BE2C (cell line): Measurements from ENCODE around the gene SNX9.
A peak's percentile ranks its signal among the peaks of the same experiment; 100 is the strongest.

Experiments used
- DNase-seq: peaks from one replicate; pipeline ENCODE4 v3.0.0-alpha.2; 2020
- H3K27me3 ChIP-seq: fragments of 250-450 bp; sonication (Bioruptor Pico); 2 replicates; pipeline ENCODE4 v1.5.1; 2020; ENCODE audit warnings: mild to moderate bottlenecking
- H3K36me3 ChIP-seq: fragments of 250-450 bp; sonication (Bioruptor Pico); 2 replicates; pipeline ENCODE4 v1.5.1; 2020; ENCODE audit warnings: mild to moderate bottlenecking
- H3K4me1 ChIP-seq: fragments of 250-450 bp; sonication (Bioruptor Pico); 2 replicates; pipeline ENCODE4 v1.5.1; 2020
- H3K4me3 ChIP-seq: 2 replicates; pipeline ENCODE4 v1.5.1; 2011; ENCODE audit warnings: low read depth, low read length
- H3K9me3 ChIP-seq: fragments of 250-450 bp; sonication (Bioruptor Pico); 2 replicates; pipeline ENCODE4 v1.5.1; 2020
- TF ChIP-seq, protein P1 (sequence below): IDR thresholded peaks from 2 replicates; pipeline ENCODE4 v1.5.1; 2012; ENCODE audit warnings: mild to moderate bottlenecking, low read depth, low read length

SNX9 gene

DNA sequence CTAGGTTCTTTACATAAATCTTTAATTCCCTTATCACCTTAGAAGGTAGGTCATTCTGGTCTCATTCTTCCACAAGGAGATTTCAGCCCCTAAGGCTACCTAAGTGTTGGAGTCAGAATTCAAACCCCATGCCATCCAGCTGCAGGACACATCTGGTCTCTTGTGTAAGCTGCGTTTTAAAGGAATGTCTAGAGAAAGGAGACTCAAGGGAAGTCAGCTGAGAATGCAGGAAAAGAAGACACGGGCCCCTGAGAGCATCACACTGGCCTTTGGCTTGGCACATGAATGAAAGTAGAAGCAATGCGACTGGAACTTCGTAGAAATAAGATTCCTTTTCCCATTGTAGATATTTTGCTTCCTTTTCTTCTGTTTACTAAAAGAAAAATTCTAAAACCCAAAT, 82.0 kb downstream of the SNX9 start:
- Histone ChIP-seq H3K4me1 (peaks cover 14% of the 10 kb centered on the region), H3K27me3 (no peaks in the 10 kb centered on the region), H3K4me3 (no peak overlapping the region), H3K36me3 (no peaks in the 10 kb centered on the region; the same call in 1 of the 2 replicates), H3K9me3 (no peaks in the 10 kb centered on the region)
- DNase-seq, result no peak
- TF ChIP-seq, protein P1, sequence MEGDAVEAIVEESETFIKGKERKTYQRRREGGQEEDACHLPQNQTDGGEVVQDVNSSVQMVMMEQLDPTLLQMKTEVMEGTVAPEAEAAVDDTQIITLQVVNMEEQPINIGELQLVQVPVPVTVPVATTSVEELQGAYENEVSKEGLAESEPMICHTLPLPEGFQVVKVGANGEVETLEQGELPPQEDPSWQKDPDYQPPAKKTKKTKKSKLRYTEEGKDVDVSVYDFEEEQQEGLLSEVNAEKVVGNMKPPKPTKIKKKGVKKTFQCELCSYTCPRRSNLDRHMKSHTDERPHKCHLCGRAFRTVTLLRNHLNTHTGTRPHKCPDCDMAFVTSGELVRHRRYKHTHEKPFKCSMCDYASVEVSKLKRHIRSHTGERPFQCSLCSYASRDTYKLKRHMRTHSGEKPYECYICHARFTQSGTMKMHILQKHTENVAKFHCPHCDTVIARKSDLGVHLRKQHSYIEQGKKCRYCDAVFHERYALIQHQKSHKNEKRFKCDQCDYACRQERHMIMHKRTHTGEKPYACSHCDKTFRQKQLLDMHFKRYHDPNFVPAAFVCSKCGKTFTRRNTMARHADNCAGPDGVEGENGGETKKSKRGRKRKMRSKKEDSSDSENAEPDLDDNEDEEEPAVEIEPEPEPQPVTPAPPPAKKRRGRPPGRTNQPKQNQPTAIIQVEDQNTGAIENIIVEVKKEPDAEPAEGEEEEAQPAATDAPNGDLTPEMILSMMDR, result no peak

DNA sequence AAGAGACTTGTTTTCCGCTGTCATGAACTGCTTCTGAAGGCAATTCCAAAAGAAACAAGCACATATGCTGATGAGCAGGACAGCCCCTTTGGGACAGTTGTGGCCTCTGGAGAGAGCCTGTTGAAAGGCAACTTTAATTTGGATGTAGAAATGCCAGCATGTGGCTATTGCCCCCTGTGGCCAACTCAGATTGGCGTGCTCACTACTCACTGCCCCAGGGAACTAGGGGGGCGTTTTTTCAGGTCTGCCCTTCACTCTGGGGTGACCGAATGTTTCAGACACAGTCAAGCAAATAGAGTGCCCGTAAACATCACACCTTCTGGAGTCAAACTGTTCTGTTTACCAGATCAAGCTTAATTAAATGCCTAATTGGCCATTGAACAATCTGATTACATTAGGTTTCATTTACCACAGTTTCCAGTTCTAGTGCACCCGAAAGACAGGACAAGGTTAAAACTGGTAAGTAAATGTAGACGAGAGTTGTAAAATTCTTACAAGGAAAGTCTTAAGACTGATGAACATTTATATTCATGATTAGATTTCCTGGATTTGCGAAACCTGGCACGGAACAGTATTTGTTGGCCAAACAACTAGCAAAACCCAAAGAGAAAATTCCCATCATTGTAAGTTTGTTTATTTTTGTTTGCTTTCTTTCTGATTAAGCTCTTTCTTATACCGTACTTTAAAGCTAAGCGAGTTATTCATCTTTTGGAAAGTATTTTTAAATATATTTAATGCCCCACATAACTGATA, 82.7 kb downstream of the SNX9 start:
- no peaks in the 10 kb centered on the region; the same call in 1 of the 2 replicates for H3K36me3 ChIP-seq
- no peaks in the 10 kb centered on the region for H3K27me3 ChIP-seq
- peaks cover 8% of the 10 kb centered on the region; the same call in 1 of the 2 replicates for H3K4me1 ChIP-seq
- TF ChIP-seq, protein P1, result peak; percentile 36; the same call in 1 of the 2 replicates
- no peaks in the 10 kb centered on the region for H3K9me3 ChIP-seq
- H3K4me3 ChIP-seq, result no peak overlapping the region
- DNase-seq, result no peak

DNA sequence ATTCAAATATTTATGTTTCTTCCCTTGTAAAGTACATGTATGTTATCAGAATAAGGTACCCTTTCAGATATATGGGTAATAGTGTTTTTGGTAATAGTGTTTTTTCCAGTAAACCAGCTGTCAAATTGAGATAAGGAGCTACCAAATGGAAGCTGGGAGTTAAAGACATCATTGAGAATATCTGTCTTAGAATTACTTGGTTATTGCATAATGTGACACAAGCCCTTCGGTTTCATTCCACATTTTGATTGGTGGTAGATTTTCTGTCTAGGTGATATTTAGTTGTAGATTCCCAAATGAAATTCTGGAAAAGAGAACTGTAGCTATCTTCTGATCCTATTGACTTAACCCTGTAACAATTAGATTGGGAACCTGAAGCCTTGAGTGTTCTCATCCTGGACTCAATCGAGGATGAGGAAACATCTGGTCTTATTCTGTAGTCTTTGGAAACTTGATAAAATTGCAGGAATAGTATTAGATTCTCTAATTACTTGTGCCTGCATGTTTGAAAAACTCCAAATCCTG, 83.6 kb downstream of the SNX9 start:
- Histone ChIP-seq H3K27me3 (no peaks in the 10 kb centered on the region), H3K9me3 (no peaks in the 10 kb centered on the region), H3K4me3 (no peak overlapping the region), H3K4me1 (0 out of 2 replicates have a peak, but pooled peaks cover 2% of the 10 kb centered on the region), H3K36me3 (no peaks in the 10 kb centered on the region; the same call in 1 of the 2 replicates)
- TF ChIP-seq, protein P1, result no peak
- DNase-seq, result no peak

DNA sequence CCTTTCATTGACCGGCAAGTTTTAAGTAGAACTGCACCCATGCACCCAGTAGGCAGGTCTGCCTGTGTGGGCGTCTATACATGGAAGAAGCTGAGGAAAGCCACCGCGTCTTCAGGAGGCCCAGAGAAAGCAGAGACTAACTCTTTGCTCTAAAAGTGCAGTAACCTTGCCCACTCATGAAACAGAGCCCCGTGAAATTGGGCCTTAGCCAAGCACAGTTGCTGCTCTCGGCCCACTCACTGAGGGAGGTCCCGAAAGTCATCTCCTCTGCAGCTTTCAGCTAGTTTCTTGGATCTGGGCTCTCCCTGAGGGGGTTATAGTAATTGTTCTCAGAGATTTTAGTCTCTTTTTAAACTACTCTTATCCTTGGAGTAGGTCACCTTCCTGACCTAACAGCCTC, 84.6 kb downstream of the SNX9 start:
- Histone ChIP-seq H3K36me3 (no peaks in the 10 kb centered on the region; the same call in 1 of the 2 replicates), H3K4me3 (no peak overlapping the region), H3K27me3 (no peaks in the 10 kb centered on the region), H3K4me1 (0 out of 2 replicates have a peak, but pooled peaks cover 2% of the 10 kb centered on the region), H3K9me3 (no peaks in the 10 kb centered on the region)
- TF ChIP-seq, protein P1, result no peak
- no peak for DNase-seq

DNA sequence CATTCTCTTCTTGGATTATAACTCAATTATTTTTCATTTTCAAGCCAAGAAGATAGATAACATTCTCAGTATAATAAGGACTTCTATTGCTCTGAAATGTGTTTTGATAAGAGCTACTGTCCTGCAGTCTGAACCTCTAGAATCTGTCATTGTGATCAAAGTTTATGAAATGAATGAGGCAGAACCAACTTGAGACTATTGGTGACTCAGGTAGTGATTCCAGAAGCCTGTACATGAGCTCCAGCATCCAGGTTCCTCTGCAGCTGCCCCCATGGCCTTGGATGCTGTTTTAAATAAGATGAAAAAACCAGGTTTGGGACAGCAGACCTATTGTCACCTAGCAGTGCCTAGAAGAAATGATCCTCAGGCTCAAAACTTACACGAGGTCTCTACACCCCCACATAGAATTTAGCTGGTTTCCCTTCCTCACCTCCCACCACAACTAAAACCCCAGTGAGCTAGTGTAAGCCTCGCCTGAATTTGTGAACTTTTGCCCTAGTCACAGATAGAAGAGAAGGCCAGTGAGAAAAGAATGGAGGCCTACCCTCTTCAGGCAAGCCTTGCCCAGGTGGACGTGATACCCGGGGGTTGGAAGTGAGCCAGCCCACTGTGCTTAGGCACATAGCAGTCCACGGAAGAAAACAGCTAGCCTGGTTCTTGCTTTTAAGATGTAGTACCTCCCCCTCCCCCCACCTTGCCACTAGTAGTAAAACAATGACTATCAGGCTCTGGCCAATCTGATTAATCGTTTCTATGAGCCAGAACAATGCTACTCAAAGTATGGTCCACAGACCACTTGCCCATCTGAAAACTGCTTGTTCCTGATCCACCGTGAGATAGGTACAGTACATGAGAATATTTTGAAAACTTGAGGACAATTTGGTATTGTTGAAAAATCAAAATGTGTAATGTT, 85.6 kb downstream of the SNX9 start:
- Histone ChIP-seq H3K27me3 (no peaks in the 10 kb centered on the region), H3K4me3 (no peak overlapping the region), H3K4me1 (0 out of 2 replicates have a peak, but pooled peaks cover 2% of the 10 kb centered on the region), H3K9me3 (no peaks in the 10 kb centered on the region), H3K36me3 (no peaks in the 10 kb centered on the region; the same call in 1 of the 2 replicates)
- no peak for DNase-seq
- TF ChIP-seq, protein P1, result no peak
